ENCODE results near the gene KCNQ4.

KCNQ4 gene

GRCh38 chr1:40782371-40782956 lies 1.1 kb upstream of the KCNQ4 start:
- TF ChIP-seq GABPA (IDR thresholded peaks at IDR 0.05; ENCODE audit: low read depth) (no peak), POLR2AphosphoS5 (IDR thresholded peaks at IDR 0.05; ENCODE audit: low read depth) (no peak), SPI1 (IDR thresholded peaks at IDR 0.05; ENCODE audit: borderline replicate concordance, low read depth) (no peak), CTCF (IDR thresholded peaks at IDR 0.05; ENCODE audit: insufficient read depth, low read length) (no peak)
- TF ChIP-seq, protein P1, sequence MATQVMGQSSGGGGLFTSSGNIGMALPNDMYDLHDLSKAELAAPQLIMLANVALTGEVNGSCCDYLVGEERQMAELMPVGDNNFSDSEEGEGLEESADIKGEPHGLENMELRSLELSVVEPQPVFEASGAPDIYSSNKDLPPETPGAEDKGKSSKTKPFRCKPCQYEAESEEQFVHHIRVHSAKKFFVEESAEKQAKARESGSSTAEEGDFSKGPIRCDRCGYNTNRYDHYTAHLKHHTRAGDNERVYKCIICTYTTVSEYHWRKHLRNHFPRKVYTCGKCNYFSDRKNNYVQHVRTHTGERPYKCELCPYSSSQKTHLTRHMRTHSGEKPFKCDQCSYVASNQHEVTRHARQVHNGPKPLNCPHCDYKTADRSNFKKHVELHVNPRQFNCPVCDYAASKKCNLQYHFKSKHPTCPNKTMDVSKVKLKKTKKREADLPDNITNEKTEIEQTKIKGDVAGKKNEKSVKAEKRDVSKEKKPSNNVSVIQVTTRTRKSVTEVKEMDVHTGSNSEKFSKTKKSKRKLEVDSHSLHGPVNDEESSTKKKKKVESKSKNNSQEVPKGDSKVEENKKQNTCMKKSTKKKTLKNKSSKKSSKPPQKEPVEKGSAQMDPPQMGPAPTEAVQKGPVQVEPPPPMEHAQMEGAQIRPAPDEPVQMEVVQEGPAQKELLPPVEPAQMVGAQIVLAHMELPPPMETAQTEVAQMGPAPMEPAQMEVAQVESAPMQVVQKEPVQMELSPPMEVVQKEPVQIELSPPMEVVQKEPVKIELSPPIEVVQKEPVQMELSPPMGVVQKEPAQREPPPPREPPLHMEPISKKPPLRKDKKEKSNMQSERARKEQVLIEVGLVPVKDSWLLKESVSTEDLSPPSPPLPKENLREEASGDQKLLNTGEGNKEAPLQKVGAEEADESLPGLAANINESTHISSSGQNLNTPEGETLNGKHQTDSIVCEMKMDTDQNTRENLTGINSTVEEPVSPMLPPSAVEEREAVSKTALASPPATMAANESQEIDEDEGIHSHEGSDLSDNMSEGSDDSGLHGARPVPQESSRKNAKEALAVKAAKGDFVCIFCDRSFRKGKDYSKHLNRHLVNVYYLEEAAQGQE (IDR thresholded peaks at IDR 0.05; ENCODE audit: insufficient replicate concordance, low read depth), result no peak
- no peak for DNase-seq (ENCODE audit: low read depth in 1 of 2, low spot score in 1 of 2)
- Histone ChIP-seq H3K27me3 (ENCODE audit: insufficient read depth, poor library complexity, severe bottlenecking) (peaks cover 6% of the 10 kb centered on the region), H3K27ac (replicated peaks) (no peak overlapping the region), H3K4me3 (replicated peaks; ENCODE audit: insufficient read depth, low read length) (no peak overlapping the region)

DNA sequence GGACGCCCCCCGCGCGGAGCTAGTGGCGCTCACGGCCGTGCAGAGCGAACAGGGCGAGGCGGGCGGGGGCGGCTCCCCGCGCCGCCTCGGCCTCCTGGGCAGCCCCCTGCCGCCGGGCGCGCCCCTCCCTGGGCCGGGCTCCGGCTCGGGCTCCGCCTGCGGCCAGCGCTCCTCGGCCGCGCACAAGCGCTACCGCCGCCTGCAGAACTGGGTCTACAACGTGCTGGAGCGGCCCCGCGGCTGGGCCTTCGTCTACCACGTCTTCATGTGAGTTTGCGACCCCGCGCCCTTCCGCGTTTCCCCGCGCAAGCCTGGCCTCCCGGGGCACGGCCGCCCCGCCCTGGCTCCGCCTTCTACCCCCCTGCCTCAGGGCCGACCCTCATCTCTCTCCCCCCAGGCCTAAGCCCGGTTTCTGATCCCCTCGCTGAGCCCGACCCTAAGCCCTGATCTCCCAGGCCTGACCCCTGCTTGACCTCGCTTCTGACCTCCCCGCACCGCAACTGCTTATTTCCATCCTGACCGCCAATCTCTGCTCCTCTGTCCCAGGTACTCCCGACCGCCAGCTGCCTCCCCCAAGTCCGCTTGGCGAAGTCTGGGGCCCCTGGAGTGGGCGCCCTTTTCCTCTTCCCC lies 669 bp downstream of the KCNQ4 start:
- no peak for DNase-seq (ENCODE audit: low read depth in 1 of 2, low spot score in 1 of 2)
- Histone ChIP-seq H3K27ac (replicated peaks) (no peak overlapping the region), H3K4me3 (replicated peaks; ENCODE audit: insufficient read depth, low read length) (peak overlapping the region; percentile 44), H3K27me3 (ENCODE audit: insufficient read depth, poor library complexity, severe bottlenecking) (peaks cover 6% of the 10 kb centered on the region)
- TF ChIP-seq SPI1 (IDR thresholded peaks at IDR 0.05; ENCODE audit: borderline replicate concordance, low read depth), result no peak
- TF ChIP-seq, protein P1 (IDR thresholded peaks at IDR 0.05; ENCODE audit: insufficient replicate concordance, low read depth), result no peak
- TF ChIP-seq GABPA (IDR thresholded peaks at IDR 0.05; ENCODE audit: low read depth), result no peak
- no peak for TF ChIP-seq CTCF (IDR thresholded peaks at IDR 0.05; ENCODE audit: insufficient read depth, low read length)
- TF ChIP-seq POLR2AphosphoS5 (IDR thresholded peaks at IDR 0.05; ENCODE audit: low read depth), result no peak

DNA sequence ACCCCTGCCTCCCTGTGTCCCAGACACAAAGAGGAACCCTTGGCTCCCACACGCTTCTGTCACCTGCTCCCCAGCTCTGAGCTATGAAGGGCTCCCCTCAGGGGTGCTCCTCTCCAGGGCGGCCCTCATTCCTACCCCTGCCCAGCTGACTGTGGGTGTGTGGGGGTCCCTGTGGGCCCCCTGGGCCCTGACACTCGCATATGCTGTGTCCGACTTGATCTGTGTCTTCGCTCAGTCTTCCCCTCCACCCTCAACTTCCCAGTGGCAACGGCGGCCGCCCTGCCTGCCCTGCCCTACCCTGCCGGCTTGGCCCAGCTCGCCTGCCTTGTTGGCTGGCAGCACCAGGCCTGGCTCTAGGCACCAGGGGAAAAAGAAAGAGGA lies 1.2 kb downstream of the KCNQ4 start:
- DNase-seq (ENCODE audit: low read depth in 1 of 2, low spot score in 1 of 2), result no peak
- Histone ChIP-seq H3K4me3 (replicated peaks; ENCODE audit: insufficient read depth, low read length) (peak overlapping the region; percentile 44), H3K27me3 (ENCODE audit: insufficient read depth, poor library complexity, severe bottlenecking) (peaks cover 6% of the 10 kb centered on the region), H3K27ac (replicated peaks) (no peak overlapping the region)
- TF ChIP-seq CTCF (IDR thresholded peaks at IDR 0.05; ENCODE audit: insufficient read depth, low read length) (no peak), SPI1 (IDR thresholded peaks at IDR 0.05; ENCODE audit: borderline replicate concordance, low read depth) (peak; percentile 35; the same call in 1 of the 2 replicates), GABPA (IDR thresholded peaks at IDR 0.05; ENCODE audit: low read depth) (no peak), POLR2AphosphoS5 (IDR thresholded peaks at IDR 0.05; ENCODE audit: low read depth) (no peak)
- TF ChIP-seq, protein P1 (IDR thresholded peaks at IDR 0.05; ENCODE audit: insufficient replicate concordance, low read depth), result no peak
